Fibroblast of lung (primary cell): ENCODE data around the gene GLDN.

Experiments
- EZH2 ChIP-seq: IDR thresholded peaks from 2 replicates; pipeline ENCODE4 v1.5.1; 2012; ENCODE audit warnings: low read length, control low read depth, mild to moderate bottlenecking; ENCODE audit errors: missing control alignments
- TF ChIP-seq, protein P1 (sequence below), 2 donors: IDR thresholded peaks in 1 of 2; conservative IDR thresholded peaks in 1 of 2; 1 replicate in 1 of 2; 2 replicates in 1 of 2; pipeline ENCODE4 v1.5.1; 2011 to 2012; ENCODE audit warnings: low read length in 2 of 2, control low read depth in 1 of 2, inconsistent platforms in 1 of 2, low read depth in 1 of 2, mild to moderate bottlenecking in 1 of 2

DNA sequence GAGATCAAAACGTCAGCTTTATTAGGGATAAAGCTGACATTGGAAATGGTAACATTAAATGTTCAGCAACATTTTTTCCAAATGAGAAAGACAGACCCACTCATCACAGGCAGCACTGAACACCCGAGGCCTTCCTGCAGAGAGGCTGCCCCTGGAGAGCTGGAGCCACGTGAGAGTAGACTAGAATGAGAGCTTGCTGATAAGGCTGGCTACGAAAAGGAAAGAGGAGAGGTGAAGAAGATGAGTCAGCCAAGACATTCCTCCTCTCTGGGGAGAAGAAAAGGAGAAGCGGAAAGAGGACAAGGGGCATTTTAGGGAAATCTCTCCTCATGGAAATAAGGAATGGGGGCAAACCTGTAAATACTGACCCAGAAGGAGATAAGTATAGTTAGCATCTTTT, 10.3 kb upstream of the GLDN start:
- TF ChIP-seq, protein P1, sequence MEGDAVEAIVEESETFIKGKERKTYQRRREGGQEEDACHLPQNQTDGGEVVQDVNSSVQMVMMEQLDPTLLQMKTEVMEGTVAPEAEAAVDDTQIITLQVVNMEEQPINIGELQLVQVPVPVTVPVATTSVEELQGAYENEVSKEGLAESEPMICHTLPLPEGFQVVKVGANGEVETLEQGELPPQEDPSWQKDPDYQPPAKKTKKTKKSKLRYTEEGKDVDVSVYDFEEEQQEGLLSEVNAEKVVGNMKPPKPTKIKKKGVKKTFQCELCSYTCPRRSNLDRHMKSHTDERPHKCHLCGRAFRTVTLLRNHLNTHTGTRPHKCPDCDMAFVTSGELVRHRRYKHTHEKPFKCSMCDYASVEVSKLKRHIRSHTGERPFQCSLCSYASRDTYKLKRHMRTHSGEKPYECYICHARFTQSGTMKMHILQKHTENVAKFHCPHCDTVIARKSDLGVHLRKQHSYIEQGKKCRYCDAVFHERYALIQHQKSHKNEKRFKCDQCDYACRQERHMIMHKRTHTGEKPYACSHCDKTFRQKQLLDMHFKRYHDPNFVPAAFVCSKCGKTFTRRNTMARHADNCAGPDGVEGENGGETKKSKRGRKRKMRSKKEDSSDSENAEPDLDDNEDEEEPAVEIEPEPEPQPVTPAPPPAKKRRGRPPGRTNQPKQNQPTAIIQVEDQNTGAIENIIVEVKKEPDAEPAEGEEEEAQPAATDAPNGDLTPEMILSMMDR (conservative IDR thresholded peaks at IDR 0.05 in 1 of 2, IDR thresholded peaks at IDR 0.05 in 1 of 2; ENCODE audit: low read depth in 1 of 2, low read length in 2 of 2): no peak
- TF ChIP-seq EZH2: no peak
